ENCODE measurements around the gene FNBP1. TPM values are rescaled to one million over a fixed set of nuclear protein-coding genes. Genes with fewer than 3 reads are reported as not detected.
A peak's percentile ranks its signal among the peaks of the same experiment; 100 is the strongest.

FNBP1 gene
- total RNA-seq, 2 donors from 2014 or later, result 71.5 to 80.3 TPM

DNA sequence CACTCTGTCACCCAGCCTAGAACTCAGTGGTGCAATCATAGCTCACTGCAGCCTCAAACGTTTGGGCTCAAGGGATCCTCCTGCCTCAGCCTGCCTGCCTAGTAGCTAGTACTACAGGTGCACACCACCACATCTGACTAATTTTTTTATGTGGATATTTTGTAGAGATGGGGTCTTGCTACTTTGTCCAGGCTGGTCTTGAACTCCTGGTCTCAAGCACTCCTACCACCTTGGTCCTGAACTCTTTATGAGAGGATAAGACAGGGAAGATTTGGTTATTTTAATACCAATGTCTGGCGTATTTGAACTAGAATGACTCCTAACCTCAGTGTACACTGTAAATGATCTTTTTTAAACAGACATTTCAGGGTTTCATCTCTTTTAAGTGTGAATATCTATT lies 19.8 kb upstream of the FNBP1 start:
- no peak overlapping the region for H3K4me3 ChIP-seq
- H3K27ac ChIP-seq, result no peak overlapping the region
- H3K36me3 ChIP-seq, result no peaks in the 10 kb centered on the region
- H3K9me3 ChIP-seq, result no peaks in the 10 kb centered on the region
- no peak for TF ChIP-seq CTCF (IDR thresholded peaks at IDR 0.05)
- no peaks in the 10 kb centered on the region for H3K27me3 ChIP-seq (replicated peaks; ENCODE audit: insufficient read depth)
- ATAC-seq (ENCODE audit: insufficient number of reproducible peaks, low FRiP score, low read depth) (no peak), DNase-seq (ENCODE audit: low spot score) (no peak)
- peaks cover 6 to 9% of the 10 kb centered on the region in 2 donors for H3K4me1 ChIP-seq (ENCODE audit: control insufficient read depth in 1 of 2, low read depth in 2 of 2)

DNA sequence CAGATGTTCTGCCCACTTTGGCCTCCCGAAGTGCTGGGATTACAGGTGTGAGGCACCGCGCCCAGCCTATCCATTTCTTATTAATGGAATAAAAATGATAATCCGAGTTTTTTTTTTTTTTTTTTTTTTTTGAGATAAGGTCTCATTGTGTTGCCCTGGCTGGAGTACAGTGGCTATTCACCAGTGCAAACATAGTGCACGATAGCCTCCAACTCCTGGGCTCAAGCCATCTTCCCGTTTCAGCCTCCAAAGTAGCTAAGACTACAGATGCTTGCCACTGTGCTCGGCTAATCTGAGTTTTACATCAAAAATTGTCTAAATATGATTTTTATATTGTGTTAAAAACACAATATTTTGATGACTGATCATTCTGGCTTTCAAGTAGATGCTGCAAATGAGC lies 17.3 kb upstream of the FNBP1 start:
- ATAC-seq (ENCODE audit: insufficient number of reproducible peaks, low FRiP score, low read depth) (no peak), DNase-seq (ENCODE audit: low spot score) (no peak)
- H3K4me1 ChIP-seq (ENCODE audit: control insufficient read depth in 1 of 2, low read depth in 2 of 2), result peaks cover 0 to 9% of the 10 kb centered on the region in 2 donors
- H3K27me3 ChIP-seq (replicated peaks; ENCODE audit: insufficient read depth), result no peaks in the 10 kb centered on the region
- H3K27ac ChIP-seq, result no peak overlapping the region
- no peak for TF ChIP-seq CTCF (IDR thresholded peaks at IDR 0.05)
- no peaks in the 10 kb centered on the region for H3K9me3 ChIP-seq
- no peaks in the 10 kb centered on the region for H3K36me3 ChIP-seq
- no peak overlapping the region for H3K4me3 ChIP-seq

- Histone ChIP-seq H3K27me3 (replicated peaks; ENCODE audit: insufficient read depth) (no peaks in the 10 kb centered on the region), H3K9me3 (no peaks in the 10 kb centered on the region), H3K4me3 (no peak overlapping the region), H3K4me1 (ENCODE audit: control insufficient read depth in 1 of 2, low read depth in 2 of 2) (peaks cover 5 to 19% of the 10 kb centered on the region in 2 donors), H3K27ac (no peak overlapping the region), H3K36me3 (no peaks in the 10 kb centered on the region)
- no peak for TF ChIP-seq CTCF (IDR thresholded peaks at IDR 0.05)
- ATAC-seq (ENCODE audit: insufficient number of reproducible peaks, low FRiP score, low read depth) (no peak), DNase-seq (ENCODE audit: low spot score) (no peak)
Measured at GRCh38 chr9:130058887-130059286, 15.9 kb upstream of the FNBP1 start.

GRCh38 chr9:130058154-130058553 lies 15.2 kb upstream of the FNBP1 start:
- no peak for ATAC-seq (ENCODE audit: insufficient number of reproducible peaks, low FRiP score, low read depth)
- peak; percentile 22 for TF ChIP-seq CTCF (IDR thresholded peaks at IDR 0.05)
- Histone ChIP-seq H3K36me3 (no peaks in the 10 kb centered on the region), H3K27ac (no peak overlapping the region), H3K4me3 (no peak overlapping the region), H3K9me3 (no peaks in the 10 kb centered on the region), H3K4me1 (ENCODE audit: control insufficient read depth in 1 of 2, low read depth in 2 of 2) (peaks cover 5 to 19% of the 10 kb centered on the region in 2 donors), H3K27me3 (replicated peaks; ENCODE audit: insufficient read depth) (no peaks in the 10 kb centered on the region)
- no peak for DNase-seq (ENCODE audit: low spot score)

DNA sequence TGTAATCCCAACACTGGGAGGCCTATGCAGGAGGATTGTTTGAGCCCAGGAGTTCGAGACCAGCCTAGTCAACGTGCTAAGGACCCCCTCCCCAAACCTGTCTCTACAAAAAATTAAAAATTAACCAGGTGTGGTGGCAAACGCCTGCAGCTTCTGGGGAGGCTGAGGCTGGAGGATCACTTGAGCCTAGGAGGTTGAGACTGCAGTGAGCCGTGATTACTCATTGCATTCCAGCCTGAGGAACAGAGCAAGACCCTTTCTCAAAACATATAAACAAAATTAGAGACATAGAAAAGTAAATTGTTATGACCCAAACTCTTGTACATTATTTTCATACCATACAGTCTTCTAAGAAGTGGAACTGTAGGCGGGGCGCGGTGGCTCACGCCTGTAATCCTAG lies 11.8 kb upstream of the FNBP1 start:
- no peak for DNase-seq (ENCODE audit: low spot score)
- TF ChIP-seq CTCF (IDR thresholded peaks at IDR 0.05), result no peak
- Histone ChIP-seq H3K4me1 (ENCODE audit: control insufficient read depth in 1 of 2, low read depth in 2 of 2) (peaks cover 19 to 32% of the 10 kb centered on the region in 2 donors), H3K4me3 (peak overlapping the region; percentile 97), H3K27me3 (replicated peaks; ENCODE audit: insufficient read depth) (no peaks in the 10 kb centered on the region), H3K27ac (peak overlapping the region; percentile 93), H3K36me3 (no peaks in the 10 kb centered on the region), H3K9me3 (no peaks in the 10 kb centered on the region)
- no peak for ATAC-seq (ENCODE audit: insufficient number of reproducible peaks, low FRiP score, low read depth)

All from thoracic aorta (tissue), 2 donors.